Measurements from ENCODE around the gene BCL7A.
"Not testable (repeated sequence)": the region's sequence is repeated elsewhere in the genome, so short reads cannot be mapped to it uniquely, and the experiment has no call there.

The BCL7A gene

GRCh38 chr12:122056406-122056805, 34.7 kb downstream of the BCL7A start:
- not testable (repeated sequence) for DNase-seq (ENCODE audit: low read depth)

GRCh38 chr12:122057007-122057735, 35.5 kb downstream of the BCL7A start:
- DNase-seq (ENCODE audit: low read depth): no peak

GRCh38 chr12:122057769-122058168, 36.1 kb downstream of the BCL7A start:
- no peak for DNase-seq (ENCODE audit: low read depth)

GRCh38 chr12:122058549-122059149, 37.0 kb downstream of the BCL7A start:
- peak; percentile 22 for DNase-seq (ENCODE audit: low read depth)

- DNase-seq (ENCODE audit: low read depth): no peak
Observed at GRCh38 chr12:122059203-122059960, 37.7 kb downstream of the BCL7A start.

GRCh38 chr12:122060081-122060501, 38.4 kb downstream of the BCL7A start:
- DNase-seq (ENCODE audit: low read depth): no peak

- DNase-seq (ENCODE audit: low read depth): no peak
Observed at GRCh38 chr12:122061253-122061652, 39.6 kb downstream of the BCL7A start.

GRCh38 chr12:122062832-122063693, 41.4 kb downstream of the BCL7A start:
- DNase-seq (ENCODE audit: low read depth): peak; percentile 91

- DNase-seq (ENCODE audit: low read depth): no peak
Observed at GRCh38 chr12:122063694-122064024, 42.0 kb downstream of the BCL7A start.

- DNase-seq (ENCODE audit: low read depth): peak; percentile 89
Observed at GRCh38 chr12:122064025-122064777, 42.5 kb downstream of the BCL7A start.

- peak; percentile 96 for DNase-seq (ENCODE audit: low read depth)
Observed at GRCh38 chr12:122064780-122065588, 43.3 kb downstream of the BCL7A start.

GRCh38 chr12:122067548-122067947, 45.9 kb downstream of the BCL7A start:
- no peak for DNase-seq (ENCODE audit: low read depth)

GRCh38 chr12:122067966-122068365, 46.3 kb downstream of the BCL7A start:
- DNase-seq (ENCODE audit: low read depth): peak; percentile 8

- DNase-seq (ENCODE audit: low read depth): peak; percentile 93
Observed at GRCh38 chr12:122072031-122072970, 50.6 kb downstream of the BCL7A start.

- no peak for DNase-seq (ENCODE audit: low read depth)
Observed at GRCh38 chr12:122073815-122074214, 52.1 kb downstream of the BCL7A start.

- no peak for DNase-seq (ENCODE audit: low read depth)
Observed at GRCh38 chr12:122076743-122077495, 55.2 kb downstream of the BCL7A start.

- peak; percentile 96 for DNase-seq (ENCODE audit: low read depth)
Observed at GRCh38 chr12:122078141-122079032, 56.7 kb downstream of the BCL7A start, which contains the start of gene MLXIP. TSS of gene MLXIP (plus strand) at chr12:122078756. CDS start at chr12:122078854, 98 bp downstream.

All from ELR (cell line).